ENCODE results near the gene ZBTB48.
A peak's percentile ranks its signal among the peaks of the same experiment; 100 is the strongest.

GRCh38 chr1:6634371-6635052 lies 54.7 kb downstream of the ZBTB48 start:
- TF ChIP-seq CTCF (conservative IDR thresholded peaks at IDR 0.05; ENCODE audit: low read depth, low read length) (peak; percentile 56), EZH2 (IDR thresholded peaks at IDR 0.05; ENCODE audit: borderline replicate concordance, low read depth, low read length, poor library complexity, severe bottlenecking) (no peak)

Data from A673 (cell line).